ENCODE results near the gene NUP214.

- TF ChIP-seq POLR2AphosphoS5 (IDR thresholded peaks at IDR 0.05; ENCODE audit: low read depth, low read length) (no peak), CTCF (IDR thresholded peaks at IDR 0.05) (no peak), TCF7L2 (IDR thresholded peaks at IDR 0.05; ENCODE audit: low read depth, low read length) (no peak), REST (IDR thresholded peaks at IDR 0.05; ENCODE audit: insufficient read depth in 1 of 2, low read depth in 2 of 2, low read length in 1 of 2) (no peak), SIN3A (IDR thresholded peaks at IDR 0.05; ENCODE audit: borderline replicate concordance, insufficient read depth, low read depth, low read length) (no peak)
Measured at GRCh38 chr9:131145245-131145644, 19.9 kb downstream of the NUP214 start.

Data from Panc1 (cell line).